HG03439 (cell line): ENCODE data around the gene TPRG1L.

Experiments used
- ATAC-seq: cut with Tn5 transposase; IDR thresholded peaks from one replicate; pipeline ENCODE4 v1.9.1; 2021; ENCODE audit warnings: mild to moderate bottlenecking, moderate library complexity; ENCODE audit not compliant: unreplicated experiment

TPRG1L gene

DNA sequence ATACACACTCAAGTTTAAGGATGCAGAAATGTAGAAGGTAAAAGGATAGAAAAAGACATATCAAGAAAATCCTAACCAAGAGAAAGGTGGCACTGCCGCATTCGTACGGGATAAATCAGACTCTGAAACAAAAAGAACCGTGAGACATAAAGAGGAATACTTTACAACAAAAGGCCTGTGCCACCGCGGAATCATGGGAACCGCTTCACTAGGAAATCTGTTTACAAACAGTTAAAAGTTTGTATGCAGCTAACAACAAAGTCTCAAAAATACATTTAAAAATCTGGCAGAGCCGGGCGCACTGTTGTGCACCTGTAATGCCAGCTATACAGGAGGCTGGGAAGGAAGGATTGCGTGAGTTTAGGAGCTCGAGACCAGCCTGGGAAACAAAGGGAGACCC is 17.0 kb downstream of the TPRG1L start:
- ATAC-seq = no peak

GRCh38 chr1:3642919-3643675 is 18.3 kb downstream of the TPRG1L start:
- no peak for ATAC-seq

DNA sequence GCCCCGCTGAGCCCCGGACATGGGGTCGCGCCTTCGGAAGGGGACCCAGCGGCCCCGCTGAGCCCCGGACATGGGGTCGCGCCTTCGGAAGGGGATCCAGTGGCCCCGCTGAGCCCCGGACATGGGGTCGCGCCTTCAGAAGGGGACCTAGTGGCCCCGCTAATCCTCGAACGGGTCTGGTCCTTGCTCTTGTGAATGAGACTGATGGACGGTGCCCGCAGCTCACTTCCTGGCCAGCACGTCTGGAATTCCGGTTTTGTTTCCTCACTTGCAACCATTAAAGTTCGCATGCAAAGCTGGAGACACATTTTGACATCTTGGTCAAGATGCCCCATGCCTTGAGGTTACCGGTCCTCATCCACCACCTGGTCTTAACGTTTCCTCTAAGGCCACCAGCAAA is 19.5 kb downstream of the TPRG1L start:
- no peak for ATAC-seq

DNA sequence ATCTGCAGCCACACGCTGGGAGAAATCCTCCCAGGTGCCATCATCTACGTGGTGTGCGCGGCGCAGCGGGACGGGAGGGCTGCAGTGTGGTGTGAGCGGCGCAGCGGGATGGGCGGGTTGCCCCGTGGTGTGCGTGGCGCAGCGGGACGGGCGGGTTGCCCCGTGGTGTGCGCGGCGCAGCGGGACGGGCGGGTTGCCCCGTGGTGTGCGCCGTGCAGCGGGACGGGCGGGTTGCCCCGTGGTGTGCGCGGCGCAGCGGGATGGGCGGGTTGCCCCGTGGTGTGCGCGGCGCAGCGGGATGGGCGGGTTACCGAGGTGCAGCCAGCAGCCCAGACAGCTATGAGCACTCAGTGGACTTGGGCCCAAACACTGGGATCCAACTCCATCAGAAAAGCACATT is 20.4 kb downstream of the TPRG1L start:
- ATAC-seq = no peak

DNA sequence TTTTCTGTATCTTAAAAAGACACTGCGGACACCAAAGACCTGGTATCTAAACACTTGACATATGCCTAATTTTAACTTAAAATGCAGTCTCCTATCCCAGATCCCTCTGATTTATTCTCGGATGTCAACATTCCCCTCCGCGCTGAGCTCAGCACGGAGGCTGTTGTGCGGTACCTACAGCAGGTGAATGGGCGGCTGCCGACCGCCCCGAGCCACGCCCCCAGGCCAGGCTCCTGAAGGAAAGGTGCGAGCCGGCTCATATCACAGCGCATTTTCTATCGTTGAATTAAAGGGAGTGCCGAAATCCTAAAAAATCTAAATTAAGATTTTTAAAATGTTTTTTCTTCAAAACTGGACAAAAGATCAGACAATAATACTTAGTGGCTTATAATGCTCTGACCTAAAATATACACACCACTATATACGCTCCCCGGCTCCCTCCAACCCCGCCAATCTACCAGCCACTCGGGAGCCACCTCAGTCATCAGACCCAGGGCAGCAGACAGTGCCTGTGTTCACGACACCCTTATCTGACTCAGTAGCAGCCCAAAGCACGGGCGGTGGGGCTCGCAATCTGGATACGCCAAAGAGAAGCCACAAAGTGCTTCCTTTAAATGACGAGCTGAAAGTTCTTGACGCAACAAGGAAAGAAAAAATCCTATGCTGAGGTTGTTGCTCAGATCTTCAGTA is 21.0 kb downstream of the TPRG1L start:
- ATAC-seq = no peak

GRCh38 chr1:3646596-3646995 is 21.8 kb downstream of the TPRG1L start:
- ATAC-seq = no peak

DNA sequence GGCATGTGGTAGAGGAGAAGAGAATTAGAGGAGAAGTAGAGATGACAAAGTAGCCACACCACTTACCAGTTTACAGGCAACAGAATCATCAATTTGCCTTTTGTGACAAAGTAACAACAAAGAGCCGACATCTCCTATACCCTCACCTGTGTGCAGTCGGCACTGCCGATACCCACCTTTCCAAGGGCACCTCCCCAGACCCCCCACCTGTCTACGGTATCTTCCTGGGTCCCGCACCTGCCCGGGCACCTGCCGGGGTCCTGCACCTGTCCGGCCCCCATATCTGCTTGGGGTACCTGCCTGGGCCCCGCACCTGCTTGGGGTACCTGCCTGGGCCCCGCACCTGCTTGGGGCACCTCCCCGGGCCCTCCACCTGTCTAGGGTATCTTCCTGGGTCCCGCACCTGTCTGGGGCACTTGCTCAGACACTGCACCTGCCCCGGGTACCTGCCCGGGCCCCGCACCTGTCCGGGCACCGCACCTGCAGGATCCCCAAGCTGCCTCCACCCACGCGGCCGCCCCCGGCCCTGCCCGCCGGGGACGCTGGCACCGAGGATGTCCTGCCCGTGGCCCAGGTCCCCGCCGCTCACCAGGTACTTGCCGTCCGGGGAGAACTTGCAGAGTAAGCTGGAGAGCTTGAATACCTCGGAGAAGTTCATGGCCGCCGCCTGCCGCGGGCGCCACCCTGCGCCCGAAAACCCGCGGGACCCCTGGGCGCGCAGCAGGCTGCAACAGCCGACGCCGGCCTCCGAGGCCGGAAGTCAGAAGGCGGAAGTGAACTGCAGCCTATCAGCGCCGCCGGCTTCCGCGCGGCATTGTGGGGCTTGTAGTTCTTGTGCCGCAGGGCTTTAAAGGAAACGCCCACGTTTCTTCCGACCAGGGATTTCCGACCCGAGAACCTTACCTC is 24.8 kb downstream of the TPRG1L start, which contains the start of gene WRAP73:
Gene WRAP73 (minus strand): TSS at position 762 of the 906 bp plus-strand sequence. CDS start 104 bp downstream, at position 658.
- ATAC-seq = peak; percentile 56

GRCh38 chr1:3650248-3651025 is 25.6 kb downstream of the TPRG1L start:
- ATAC-seq = no peak

GRCh38 chr1:3651026-3651929 is 26.5 kb downstream of the TPRG1L start:
- ATAC-seq = no peak

DNA sequence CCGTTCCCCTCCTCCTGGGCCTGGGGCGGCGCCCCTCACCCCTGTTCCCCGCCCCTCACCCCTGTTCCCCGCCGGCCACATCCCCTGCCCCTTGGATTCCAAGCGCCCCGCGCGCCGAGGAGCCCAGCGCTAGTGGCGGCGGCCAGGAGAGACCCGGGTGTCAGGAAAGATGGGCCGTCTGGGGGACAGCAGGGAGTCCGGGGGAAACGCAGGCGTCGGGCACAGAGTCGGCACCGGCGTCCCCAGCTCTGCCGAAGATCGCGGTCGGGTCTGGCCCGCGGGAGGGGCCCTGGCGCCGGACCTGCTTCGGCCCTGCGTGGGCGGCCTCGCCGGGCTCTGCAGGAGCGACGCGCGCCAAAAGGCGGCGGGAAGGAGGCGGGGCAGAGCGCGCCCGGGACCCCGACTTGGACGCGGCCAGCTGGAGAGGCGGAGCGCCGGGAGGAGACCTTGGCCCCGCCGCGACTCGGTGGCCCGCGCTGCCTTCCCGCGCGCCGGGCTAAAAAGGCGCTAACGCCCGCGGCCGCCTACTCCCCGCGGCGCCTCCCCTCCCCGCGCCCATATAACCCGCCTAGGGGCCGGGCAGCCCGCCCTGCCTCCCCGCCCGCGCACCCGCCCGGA is 27.2 kb downstream of the TPRG1L start, which contains the start of gene TP73:
Gene TP73 (plus strand): TSS at position 587 of the 618 bp plus-strand sequence. CDS start 29,850 bp downstream, outside the sequence.
- ATAC-seq = peak; percentile 27

DNA sequence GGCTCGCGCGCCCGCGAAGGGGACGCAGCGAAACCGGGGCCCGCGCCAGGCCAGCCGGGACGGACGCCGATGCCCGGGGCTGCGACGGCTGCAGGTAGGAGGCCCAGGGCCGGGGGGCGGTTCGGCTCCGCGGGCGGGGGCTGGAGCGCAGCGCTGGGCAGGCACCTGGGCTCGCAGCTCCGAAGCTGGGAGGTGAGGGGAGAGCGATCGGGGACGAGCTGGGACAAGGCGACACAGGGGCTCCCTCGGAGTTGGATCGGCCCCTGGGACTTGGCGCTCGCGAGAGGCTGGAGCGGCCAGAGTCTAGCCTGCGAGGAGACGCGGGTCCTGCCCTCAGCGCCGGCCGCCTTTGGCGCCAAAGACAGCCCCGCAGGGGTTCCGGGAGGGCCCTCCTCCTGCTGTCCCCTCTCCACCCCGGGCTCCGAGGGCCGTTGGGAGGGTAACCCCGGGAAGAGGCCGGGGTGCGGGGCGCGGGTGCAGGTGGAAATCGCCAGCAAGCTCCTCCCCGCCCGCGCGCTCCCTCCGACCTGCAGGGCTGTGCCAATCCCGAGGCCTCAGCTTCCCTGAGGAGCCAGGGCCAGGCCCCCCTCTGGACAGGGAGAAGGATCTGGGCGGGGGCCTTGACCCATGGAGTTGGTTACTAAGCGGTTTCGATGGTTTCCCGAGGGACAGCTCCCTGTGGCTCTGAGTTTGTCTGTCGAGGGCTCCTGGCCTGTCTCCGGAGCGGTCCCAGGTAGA is 27.9 kb downstream of the TPRG1L start:
- peak; percentile 3 for ATAC-seq

DNA sequence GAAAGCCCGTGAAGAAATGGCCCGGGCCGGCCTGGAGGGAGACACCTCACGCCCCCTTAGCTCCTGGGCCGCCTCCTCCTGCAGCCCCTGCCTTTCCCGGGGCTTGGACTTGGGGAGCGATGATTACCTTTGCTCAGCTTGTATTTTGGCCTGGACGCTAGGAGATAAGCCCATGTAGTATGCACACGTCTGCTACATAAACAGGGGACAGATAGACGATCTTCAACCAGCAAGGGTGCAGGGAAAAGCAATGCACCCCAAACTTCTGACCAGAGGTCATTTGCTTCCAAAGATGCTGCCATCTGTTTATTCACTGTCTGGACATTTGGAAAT is 28.4 kb downstream of the TPRG1L start:
- ATAC-seq = no peak

- no peak for ATAC-seq
Measured at GRCh38 chr1:3654549-3655281, 29.9 kb downstream of the TPRG1L start.

- peak; percentile 39 for ATAC-seq
Measured at GRCh38 chr1:3656450-3657095, 31.8 kb downstream of the TPRG1L start.

GRCh38 chr1:3657096-3657475 is 32.3 kb downstream of the TPRG1L start:
- peak; percentile 7 for ATAC-seq

DNA sequence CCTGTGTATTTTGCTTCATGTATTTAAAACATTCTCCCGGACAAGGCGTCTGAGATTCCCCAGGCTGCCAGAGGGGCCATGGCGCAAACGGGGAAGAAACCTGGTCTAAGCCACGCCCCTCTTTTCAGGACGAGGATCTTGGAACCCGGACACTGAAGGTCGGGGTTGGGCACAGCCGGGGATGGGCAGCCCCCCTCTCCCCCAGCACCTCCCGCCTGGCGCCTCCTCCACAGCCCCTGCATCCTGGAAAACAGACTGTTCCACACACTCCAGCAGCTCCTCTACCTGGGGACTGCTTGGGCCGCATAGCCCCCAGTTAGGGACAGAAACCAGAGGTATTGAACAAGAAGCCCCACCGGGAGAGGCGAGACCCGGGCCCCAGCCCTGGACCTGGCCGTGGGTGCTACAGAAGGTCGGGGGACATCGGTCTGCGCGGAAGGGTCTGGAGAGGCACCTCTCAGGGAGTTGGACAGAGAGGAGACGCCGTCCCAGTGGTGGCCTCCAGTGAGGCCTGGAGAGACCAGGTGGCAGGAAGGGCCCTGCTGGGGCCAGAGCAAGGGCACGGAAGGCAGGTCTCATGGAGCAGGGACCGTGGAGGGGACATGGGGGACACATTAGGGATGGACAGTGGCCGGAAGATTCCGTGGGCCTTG is 32.9 kb downstream of the TPRG1L start:
- ATAC-seq = no peak

GRCh38 chr1:3658231-3658615 is 33.4 kb downstream of the TPRG1L start:
- no peak for ATAC-seq
